ENCODE measurements around the gene CDK16. TPM values are rescaled to one million over a fixed set of nuclear protein-coding genes. Genes with fewer than 3 reads are reported as not detected.

The CDK16 gene
- total RNA-seq, 1 experiment from 2014 or later: 129 TPM

GRCh38 chrX:47202877-47203276, 15.6 kb upstream of the CDK16 start:
- BruUV-seq (replicated peaks): no TSS peak
- H3K4me1 Mint-ChIP-seq (ENCODE audit: low read depth, unreplicated experiment): no peaks in the 10 kb centered on the region
- peaks cover 83% of the 10 kb centered on the region for H3K36me3 Mint-ChIP-seq (ENCODE audit: insufficient read depth, unreplicated experiment)
- Histone ChIP-seq H3K27me3 (replicated peaks; ENCODE audit: control insufficient read depth, insufficient read depth, low read length) (no peaks in the 10 kb centered on the region), H3K36me3 (ENCODE audit: control insufficient read depth, insufficient read depth, low read length) (peaks cover 3% of the 10 kb centered on the region), H3K4me3 (ENCODE audit: low read depth, low read length) (no peak overlapping the region), H3K9me3 (no peaks in the 10 kb centered on the region), H3K4me1 (no peaks in the 10 kb centered on the region)
- ChIA-PET POLR2A (no interaction called here), CTCF (interaction anchor here (1.5 kb wide), 1 partner anchor 15 kb away, joined by 3 read pairs; no protein-coding TSS in a partner anchor)
- TF ChIP-seq CTCF (IDR thresholded peaks at IDR 0.05; ENCODE audit: insufficient read depth in 1 of 2, low read depth in 1 of 2, low read length in 1 of 2, severe bottlenecking in 1 of 2, unreplicated experiment in 1 of 2): no peak
- intact Hi-C loops (cut with micrococcal nuclease; ENCODE audit: unreplicated experiment): no loop called here
- no peak overlapping the region for H3K27ac Mint-ChIP-seq (ENCODE audit: unreplicated experiment)
- H3K9me3 Mint-ChIP-seq (ENCODE audit: unreplicated experiment): no peaks in the 10 kb centered on the region
- H3K4me3 Mint-ChIP-seq (ENCODE audit: unreplicated experiment): no peak overlapping the region
- H3K27me3 Mint-ChIP-seq (ENCODE audit: insufficient read depth, unreplicated experiment): no peaks in the 10 kb centered on the region
- no peak for DNase-seq

GRCh38 chrX:47204970-47205369, 13.5 kb upstream of the CDK16 start:
- Mint-ChIP-seq H3K9me3 (ENCODE audit: unreplicated experiment) (no peaks in the 10 kb centered on the region), H3K4me3 (ENCODE audit: unreplicated experiment) (no peak overlapping the region), H3K27ac (ENCODE audit: unreplicated experiment) (no peak overlapping the region), H3K27me3 (ENCODE audit: insufficient read depth, unreplicated experiment) (no peaks in the 10 kb centered on the region), H3K36me3 (ENCODE audit: insufficient read depth, unreplicated experiment) (peaks cover 80% of the 10 kb centered on the region), H3K4me1 (ENCODE audit: low read depth, unreplicated experiment) (no peaks in the 10 kb centered on the region)
- BruUV-seq (replicated peaks): no TSS peak
- DNase-seq: no peak
- no peaks in the 10 kb centered on the region for H3K4me1 ChIP-seq
- no peaks in the 10 kb centered on the region for H3K9me3 ChIP-seq
- H3K36me3 ChIP-seq (ENCODE audit: control insufficient read depth, insufficient read depth, low read length): no peaks in the 10 kb centered on the region; the same call in 1 of the 2 replicates
- H3K27me3 ChIP-seq (replicated peaks; ENCODE audit: control insufficient read depth, insufficient read depth, low read length): no peaks in the 10 kb centered on the region
- CTCF ChIA-PET: no interaction called here
- POLR2A ChIA-PET: interaction anchor here (1.5 kb wide), 1 partner anchor 13 kb away, joined by 10 read pairs; no protein-coding TSS in a partner anchor
- intact Hi-C loops (cut with micrococcal nuclease; ENCODE audit: unreplicated experiment): no loop called here
- no peak for TF ChIP-seq CTCF (IDR thresholded peaks at IDR 0.05; ENCODE audit: insufficient read depth in 1 of 2, low read depth in 1 of 2, low read length in 1 of 2, severe bottlenecking in 1 of 2, unreplicated experiment in 1 of 2)
- no peak overlapping the region for H3K4me3 ChIP-seq (ENCODE audit: low read depth, low read length)

- Mint-ChIP-seq H3K9me3 (ENCODE audit: unreplicated experiment) (no peaks in the 10 kb centered on the region), H3K27me3 (ENCODE audit: insufficient read depth, unreplicated experiment) (no peaks in the 10 kb centered on the region), H3K36me3 (ENCODE audit: insufficient read depth, unreplicated experiment) (peaks cover 82% of the 10 kb centered on the region), H3K27ac (ENCODE audit: unreplicated experiment) (no peak overlapping the region), H3K4me1 (ENCODE audit: low read depth, unreplicated experiment) (no peaks in the 10 kb centered on the region), H3K4me3 (ENCODE audit: unreplicated experiment) (no peak overlapping the region)
- Histone ChIP-seq H3K36me3 (ENCODE audit: control insufficient read depth, insufficient read depth, low read length) (no peaks in the 10 kb centered on the region; the same call in 1 of the 2 replicates), H3K9me3 (no peaks in the 10 kb centered on the region), H3K27me3 (replicated peaks; ENCODE audit: control insufficient read depth, insufficient read depth, low read length) (no peaks in the 10 kb centered on the region), H3K4me1 (no peaks in the 10 kb centered on the region), H3K4me3 (ENCODE audit: low read depth, low read length) (no peak overlapping the region)
- POLR2A ChIA-PET: no interaction called here
- intact Hi-C loops (cut with micrococcal nuclease; ENCODE audit: unreplicated experiment): no loop called here
- BruUV-seq (replicated peaks): no TSS peak
- no peak for DNase-seq
- CTCF ChIA-PET: no interaction called here
- TF ChIP-seq CTCF (IDR thresholded peaks at IDR 0.05; ENCODE audit: insufficient read depth in 1 of 2, low read depth in 1 of 2, low read length in 1 of 2, severe bottlenecking in 1 of 2, unreplicated experiment in 1 of 2): no peak
Observed at GRCh38 chrX:47206316-47206715, 12.2 kb upstream of the CDK16 start.
